GM18907 (cell line): ENCODE results near the gene RALGPS2.

Source experiments
- ATAC-seq: cut with Tn5 transposase; IDR thresholded peaks from one replicate; pipeline ENCODE4 v1.9.1; 2021; ENCODE audit warnings: mild to moderate bottlenecking, moderate library complexity; ENCODE audit not compliant: unreplicated experiment

The RALGPS2 gene

DNA sequence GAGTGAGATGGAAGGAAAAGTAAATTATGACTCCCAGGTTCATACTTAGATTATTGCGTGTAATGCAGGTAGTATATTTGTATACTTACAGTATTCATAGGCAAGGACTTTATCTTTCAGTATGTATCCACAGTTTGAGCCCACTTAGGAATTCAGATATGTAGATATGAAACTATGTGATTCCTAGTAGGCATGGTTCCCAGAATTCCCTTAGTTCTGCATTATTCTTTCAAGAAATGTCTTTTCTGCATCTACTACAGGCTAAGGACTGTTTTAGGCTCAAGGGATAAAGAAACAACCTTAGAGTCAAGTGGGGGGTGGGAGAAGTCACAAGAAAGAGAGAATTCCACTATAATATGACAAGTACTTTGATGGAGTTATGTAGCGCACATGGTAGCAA lies 132.1 kb downstream of the RALGPS2 start:
- ATAC-seq, result no peak

GRCh38 chr1:178862416-178862815 lies 137.4 kb downstream of the RALGPS2 start:
- ATAC-seq, result no peak

- ATAC-seq, result no peak
Observed at GRCh38 chr1:178862864-178863263, 137.8 kb downstream of the RALGPS2 start.

DNA sequence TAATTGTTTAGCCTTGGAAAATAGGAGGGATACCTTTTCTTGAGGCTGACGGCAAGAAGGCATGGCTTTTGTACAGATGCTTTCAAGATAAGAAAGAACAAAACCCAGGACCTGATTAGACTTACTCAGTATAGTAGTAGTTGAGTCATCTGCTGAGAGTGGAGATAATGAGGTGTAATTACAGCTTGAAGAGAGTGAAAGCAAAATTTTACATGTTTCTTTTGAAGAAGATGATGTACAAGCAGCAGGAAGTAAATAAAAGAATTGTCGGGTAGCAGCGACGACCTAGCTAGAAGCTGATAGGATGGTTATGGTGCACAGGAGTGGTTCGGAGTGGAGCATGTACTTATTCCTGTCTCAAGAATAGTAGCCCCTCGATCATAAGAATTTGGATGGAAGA lies 139.3 kb downstream of the RALGPS2 start:
- no peak for ATAC-seq

DNA sequence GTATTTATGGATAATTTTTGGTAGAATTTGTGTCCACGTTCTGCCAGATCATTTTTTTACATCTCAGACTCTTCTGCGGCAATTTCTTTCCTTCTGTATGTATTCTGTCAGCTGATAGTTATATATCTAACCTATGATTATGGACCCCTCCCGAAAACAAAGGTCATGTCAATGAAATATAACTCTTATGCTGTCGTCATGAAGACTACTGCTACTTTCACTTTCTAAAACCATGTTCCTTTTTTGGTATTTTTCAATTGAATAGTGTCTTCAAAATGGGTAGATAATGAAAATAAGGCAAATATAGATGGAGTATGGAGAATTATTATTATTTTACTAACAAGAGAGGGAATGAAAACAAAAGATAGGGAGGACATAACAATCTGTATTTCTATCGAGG lies 142.6 kb downstream of the RALGPS2 start:
- no peak for ATAC-seq

GRCh38 chr1:178868706-178869105 lies 143.7 kb downstream of the RALGPS2 start:
- ATAC-seq, result no peak

GRCh38 chr1:178869119-178869697 lies 144.2 kb downstream of the RALGPS2 start:
- ATAC-seq, result no peak

GRCh38 chr1:178870221-178870620 lies 145.2 kb downstream of the RALGPS2 start:
- ATAC-seq, result no peak

DNA sequence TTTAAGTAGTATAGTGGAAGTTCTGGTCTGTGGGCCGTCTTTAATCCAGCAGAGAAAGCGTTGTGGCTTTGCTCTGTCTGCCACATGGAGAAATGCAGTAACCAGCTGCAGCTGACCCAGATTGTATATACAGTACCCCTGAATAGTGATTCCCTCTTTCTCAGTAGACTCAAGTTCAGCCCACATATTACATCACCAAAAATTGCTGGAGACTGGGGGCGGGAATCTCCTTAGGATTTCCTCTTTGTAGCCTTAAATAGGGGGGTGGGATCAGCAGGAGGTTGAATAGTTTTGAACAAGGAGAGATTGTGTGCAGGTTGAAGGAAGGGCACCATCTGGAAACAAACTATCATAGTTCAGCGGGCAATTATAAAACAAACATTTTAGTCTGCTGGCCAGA lies 145.9 kb downstream of the RALGPS2 start, which contains the start of gene ANGPTL1:
TSS of gene ANGPTL1 (minus strand) at position 134 of the 400 bp plus-strand sequence. CDS start 5,301 bp downstream, outside the sequence.
- ATAC-seq, result no peak

GRCh38 chr1:178871551-178872320 lies 146.7 kb downstream of the RALGPS2 start:
- ATAC-seq, result peak; percentile 82

GRCh38 chr1:178874966-178875365 lies 149.9 kb downstream of the RALGPS2 start:
- no peak for ATAC-seq

DNA sequence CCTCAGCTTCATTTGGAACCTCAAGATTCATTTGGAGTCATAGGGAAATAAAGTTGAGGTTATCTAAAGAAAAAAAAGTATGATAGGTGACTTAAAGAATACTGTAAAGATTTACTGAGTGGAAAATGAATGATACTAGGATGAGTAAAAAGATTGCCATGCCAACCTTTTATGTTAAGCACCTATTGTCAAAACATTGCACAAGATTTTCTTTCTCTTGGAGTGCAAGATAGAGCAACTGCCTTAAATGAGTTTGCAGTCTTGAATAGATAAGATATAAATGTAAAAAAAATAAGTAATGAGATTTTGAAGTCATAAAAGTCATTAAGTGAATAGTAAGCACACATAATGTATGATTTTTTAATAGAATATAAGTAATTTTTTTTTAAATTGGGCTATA lies 150.9 kb downstream of the RALGPS2 start:
- no peak for ATAC-seq

DNA sequence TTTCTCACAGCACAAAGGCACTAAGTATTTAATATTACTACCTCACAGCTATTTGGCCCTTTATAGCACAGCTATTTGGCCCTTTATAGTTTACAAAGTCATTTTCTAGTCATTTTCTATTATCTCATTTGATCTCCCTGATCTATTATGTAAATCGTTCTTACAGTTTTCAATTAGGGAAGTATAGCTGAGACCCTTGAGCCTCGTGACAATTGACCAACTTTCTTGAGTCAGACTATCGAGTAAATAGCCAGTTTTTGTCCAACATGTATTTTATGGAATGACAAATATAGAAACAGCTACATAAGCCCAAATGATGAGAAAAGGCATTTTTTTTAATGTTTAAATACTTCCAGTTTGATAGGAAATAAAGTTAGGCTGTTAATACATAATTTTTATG lies 152.9 kb downstream of the RALGPS2 start:
- ATAC-seq, result no peak

DNA sequence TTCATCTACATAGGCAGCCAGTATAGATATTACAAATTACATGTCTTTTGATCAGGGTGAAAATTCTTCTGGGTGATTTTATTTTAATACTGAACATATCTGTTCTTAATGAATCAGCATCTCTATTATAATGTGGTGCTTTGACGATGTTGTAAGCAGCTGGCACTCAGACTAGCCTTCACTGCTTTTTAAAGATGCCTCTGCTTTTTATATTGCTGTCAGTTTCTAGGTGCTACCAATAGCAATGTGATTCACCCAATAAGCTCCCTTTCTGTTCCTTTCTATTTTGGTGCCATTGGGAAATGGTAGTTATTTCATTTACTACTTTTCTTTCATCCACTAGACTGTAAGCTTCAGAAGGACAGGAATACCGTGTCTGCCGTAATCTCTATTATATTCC lies 156.9 kb downstream of the RALGPS2 start:
- no peak for ATAC-seq

DNA sequence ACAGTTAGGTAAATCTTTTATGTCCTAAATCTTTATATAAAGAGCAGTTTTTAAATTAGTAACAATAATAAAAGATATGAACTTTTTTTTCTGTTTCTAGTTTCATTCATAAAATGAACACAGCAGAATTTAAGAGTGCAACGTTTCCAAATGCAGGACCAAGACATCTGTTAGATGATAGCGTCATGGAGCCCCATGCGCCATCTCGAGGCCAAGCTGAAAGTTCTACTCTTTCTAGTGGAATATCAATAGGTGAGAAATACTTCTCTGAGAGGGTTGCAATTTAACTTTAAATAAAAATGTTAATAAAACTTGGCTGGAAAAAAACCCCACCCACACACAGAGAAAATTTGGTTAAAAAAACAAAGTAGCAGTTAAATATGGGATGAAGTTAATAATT lies 160.8 kb downstream of the RALGPS2 start:
- ATAC-seq, result no peak

GRCh38 chr1:178886551-178886950 lies 161.5 kb downstream of the RALGPS2 start:
- no peak for ATAC-seq

DNA sequence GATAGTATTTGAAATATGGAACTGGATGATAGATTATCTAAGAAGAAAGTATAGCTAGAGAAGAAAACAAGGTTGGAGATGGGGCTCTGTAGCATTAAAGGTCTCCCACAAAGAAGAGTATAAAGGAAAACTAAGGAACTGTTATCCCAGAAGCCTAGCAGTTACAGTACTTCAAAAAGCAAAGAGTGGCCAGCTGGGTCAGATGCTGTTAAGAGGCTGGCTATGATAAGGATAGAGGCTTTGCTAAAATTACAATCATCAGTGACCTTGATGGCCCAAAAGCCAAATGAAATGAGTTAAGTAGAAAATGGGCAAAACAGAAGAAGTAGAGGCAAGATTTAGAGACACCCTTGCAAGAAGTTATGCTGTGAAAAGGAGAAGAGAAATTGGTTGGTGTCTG lies 170.9 kb downstream of the RALGPS2 start:
- no peak for ATAC-seq

GRCh38 chr1:178898401-178898800 lies 173.4 kb downstream of the RALGPS2 start:
- no peak for ATAC-seq

DNA sequence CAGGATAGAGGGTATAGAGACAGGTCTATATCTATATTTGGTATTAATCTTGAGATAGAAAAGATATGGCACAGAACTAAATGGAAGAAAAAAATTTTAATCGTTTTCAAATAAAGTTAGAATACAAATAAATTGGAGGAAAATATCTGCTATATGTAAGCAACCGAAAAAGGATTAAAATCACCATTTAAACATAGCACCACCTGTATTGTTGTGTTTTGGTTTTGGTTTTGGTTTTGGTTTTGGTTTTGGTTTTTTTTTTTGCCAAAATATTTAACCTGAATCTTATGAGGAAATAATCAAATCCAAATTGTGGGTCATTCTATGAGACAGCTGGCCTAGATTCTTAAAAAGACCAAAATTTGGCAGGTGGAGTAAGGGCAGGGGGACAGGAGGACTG lies 174.4 kb downstream of the RALGPS2 start:
- ATAC-seq, result no peak

- no peak for ATAC-seq
Observed at GRCh38 chr1:178901482-178902125, 176.6 kb downstream of the RALGPS2 start.

- no peak for ATAC-seq
Observed at GRCh38 chr1:178908358-178908757, 183.3 kb downstream of the RALGPS2 start.

DNA sequence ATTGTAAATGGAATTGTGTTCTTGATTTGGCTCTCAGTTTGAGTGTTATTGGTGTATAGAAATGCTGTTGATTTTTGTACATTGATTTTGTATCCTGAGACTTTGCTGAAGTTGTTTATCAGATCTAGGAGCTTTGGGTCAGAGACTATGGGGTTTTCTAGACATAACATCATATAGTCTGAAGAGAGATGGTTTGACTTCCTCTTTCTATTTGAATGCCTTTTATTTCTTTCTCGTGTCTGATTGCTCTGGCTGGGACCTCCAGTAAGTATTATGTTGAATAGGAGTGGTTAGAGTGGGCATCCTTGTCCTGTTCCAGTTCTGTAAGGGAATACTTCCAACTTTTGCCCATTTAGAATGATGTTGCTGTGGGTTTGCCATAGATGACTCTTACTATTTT lies 185.0 kb downstream of the RALGPS2 start:
- ATAC-seq, result no peak
